ENCODE results near the gene SYCP2.

The SYCP2 gene

DNA sequence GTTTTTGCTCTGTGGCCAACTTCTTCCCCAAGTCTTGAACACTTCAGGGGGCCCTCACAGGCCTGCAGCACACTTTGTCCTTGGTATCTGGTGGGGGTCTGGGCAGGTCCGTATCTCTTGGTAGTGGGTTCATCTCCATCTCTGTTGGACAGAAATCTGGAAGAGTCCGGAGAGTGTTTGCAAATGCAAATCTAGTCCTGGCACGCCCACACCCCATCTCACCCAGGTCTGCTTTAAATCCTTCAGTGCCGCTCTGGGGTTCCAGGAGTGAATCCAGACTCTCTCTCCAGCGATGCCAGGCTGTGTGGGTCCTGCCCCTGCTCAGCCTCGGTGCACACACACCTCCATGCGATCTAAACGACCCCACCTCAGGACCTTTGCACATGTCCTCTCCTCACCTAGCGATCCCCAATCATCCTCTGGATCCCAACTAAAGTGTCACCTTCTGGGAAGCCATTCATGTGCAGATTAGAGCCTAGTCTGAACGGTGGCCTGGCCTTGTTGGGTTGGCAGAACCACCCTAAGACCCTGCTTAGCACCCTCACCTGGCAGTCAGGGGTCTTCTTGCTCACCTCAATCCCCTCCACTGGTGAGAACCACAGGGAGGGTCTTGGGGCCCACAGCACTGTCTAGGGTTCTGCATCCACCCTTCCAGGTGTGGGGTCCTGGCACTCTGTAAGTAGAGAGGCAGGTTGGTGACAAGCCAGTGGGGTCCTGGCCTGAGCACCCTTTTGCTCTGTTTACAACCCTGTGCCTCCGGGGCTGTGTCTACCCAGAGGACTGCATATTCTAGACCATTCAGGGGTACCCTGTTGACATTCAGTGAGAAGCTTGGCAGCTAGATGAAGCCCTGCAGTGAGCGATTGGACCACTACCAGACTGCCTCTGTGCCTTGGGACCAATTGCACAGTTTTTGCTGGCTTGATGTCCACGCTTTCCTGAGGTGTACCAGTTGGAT, 100.8 kb downstream of the SYCP2 start:
- no peak for DNase-seq

DNA sequence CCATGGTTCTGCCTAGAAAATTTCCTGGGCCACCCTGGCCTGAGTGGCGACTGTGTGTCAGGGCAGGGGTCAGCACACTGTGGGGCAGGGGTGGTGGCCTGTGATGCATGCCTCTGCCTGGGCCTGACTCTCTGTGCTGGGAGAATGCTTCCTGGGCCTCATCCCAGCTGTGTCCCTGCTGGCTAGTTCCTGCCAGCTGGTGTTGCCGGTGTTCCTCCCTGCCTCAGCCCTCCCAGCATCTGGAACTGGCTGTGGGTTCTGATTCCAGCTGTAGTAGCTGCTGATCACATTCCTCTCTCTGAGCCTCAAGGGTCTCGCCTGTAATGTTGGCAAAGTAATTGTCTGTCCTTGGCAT, 101.5 kb downstream of the SYCP2 start:
- no peak for DNase-seq

DNA sequence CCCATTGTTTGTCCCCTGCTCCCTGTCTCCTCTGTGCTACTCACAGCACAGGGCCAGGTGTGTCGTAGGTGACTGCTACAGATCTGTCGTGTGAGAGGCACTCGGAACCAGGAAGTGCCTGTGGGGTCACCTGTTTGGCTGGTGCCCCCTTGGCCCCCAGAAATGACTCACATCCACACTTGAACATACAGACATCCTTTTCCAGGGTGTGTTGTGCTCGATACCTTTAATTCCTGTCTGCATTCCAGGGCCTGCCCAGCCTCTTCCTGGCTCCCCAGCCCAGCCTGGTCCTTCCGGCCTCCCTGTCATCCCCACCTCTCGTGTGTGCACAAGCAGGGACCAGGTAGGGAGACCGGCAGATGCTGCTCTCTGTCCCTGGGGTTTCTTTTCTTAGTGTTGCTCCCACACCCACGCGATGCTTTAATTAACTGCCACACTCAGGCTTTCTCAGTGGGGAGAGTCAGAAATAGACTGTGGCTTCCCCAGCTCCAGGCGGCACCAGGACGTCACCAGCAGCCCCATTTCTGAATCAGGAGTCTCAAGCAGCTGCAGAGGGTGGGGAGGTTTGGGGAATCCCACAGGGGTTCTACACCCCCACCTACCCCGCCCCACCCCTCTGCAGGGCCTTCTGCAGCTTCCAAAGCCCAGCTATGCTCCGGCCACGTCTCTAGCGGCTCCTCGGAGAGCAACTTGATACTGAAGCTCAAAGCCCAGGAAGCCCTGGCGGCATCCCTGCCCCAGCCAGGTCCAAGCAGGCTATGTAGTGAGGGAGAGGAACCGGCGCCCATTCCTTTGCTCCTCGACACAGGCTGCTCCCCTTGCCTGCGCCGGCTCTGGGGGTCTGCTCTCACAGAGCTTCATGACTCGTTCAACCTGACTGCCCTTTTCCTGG, 102.2 kb downstream of the SYCP2 start:
- no peak for DNase-seq

DNA sequence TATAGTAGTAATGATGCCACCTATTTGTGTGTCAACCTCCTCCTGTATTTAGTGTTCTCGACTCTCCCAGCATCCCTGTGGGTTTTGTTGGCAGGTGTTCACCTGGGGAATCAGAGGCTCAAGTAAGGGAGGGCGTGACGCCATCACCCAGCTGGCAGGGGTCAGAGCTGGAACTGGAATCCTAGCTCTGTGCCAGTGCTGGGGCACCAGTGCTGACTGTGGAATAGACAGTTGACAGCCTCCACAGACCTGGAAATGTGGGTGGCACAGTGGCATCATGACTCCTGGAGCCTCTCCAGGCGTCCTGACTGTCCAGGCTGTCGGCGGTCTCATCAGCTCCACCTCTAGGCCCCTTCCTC, 102.8 kb downstream of the SYCP2 start:
- DNase-seq: no peak

DNA sequence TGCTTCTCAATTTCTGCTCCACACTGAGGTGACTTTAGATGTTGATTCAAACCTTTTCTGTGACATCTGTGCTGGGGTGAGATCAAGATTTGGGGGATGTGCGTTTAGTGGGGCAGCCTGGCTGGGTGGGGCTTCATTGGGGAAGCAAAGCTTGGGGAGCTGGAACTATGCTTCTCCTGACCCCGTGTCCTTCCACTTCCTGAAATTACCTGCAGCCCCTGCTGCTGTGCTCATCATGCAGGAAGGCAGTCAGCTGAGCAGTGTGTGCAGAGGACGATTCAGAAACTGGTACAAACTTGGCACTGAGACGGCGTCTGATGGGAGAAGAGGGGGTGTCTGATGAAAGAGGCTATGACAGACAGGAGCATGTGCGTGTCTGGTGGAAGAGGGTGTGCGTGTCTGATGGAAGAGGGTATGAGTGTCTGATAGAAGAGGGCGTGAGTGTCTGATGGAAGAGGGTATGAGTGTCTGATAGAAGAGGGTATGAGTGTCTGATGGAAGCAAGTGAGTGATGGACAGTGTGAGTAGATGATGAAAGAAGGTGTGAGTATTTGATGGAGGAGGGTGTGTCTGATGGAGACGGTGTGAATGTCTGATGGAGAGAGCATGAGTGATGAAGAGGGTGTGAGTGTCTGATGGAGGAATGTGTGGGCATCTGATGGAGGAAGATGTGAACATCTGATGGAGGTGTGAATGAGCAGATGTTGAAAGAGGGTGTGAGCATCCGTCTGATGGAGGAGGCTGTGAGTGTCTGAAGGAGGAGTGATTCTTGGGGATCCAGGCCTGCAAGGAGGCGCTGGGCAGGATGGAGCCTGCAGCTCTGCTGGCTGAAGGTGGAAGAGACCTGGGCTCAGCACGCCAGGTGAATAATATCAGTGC, 103.4 kb downstream of the SYCP2 start:
- DNase-seq: no peak

DNA sequence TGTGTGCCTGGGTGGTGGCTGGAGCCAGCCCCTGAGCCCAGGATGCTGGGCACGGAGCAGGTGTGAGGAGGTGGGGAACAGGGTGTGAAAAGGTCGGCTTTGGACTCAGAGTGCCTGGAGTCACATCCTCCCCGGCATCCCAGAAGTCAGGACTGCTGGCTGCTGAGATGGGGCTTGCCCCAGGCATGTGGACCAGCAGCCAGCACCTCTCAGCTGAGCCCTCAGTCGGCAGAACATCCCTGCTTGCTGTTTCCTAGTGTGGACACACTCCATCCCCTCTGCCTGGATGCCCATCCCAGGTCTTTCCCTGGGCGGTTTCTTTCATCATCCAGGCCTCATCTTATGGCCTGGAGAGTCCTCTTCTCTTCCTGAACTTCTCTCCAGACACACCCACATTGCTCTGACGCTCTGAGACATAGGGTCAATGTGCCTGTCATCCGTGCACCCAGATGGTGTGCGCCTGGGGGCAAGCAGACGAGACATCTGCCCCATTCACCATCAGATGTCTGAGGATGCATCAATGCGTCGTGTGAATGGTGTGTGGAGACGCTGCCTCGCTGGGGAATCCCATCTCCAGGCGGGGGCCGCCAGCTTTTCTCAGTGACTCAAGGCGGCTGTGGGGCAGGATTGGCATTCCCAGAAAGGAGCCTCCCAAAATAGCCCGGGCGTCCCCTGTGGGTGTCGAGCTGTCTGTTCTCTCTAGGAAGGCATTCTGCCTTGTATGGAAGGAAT, 104.2 kb downstream of the SYCP2 start:
- no peak for DNase-seq

DNA sequence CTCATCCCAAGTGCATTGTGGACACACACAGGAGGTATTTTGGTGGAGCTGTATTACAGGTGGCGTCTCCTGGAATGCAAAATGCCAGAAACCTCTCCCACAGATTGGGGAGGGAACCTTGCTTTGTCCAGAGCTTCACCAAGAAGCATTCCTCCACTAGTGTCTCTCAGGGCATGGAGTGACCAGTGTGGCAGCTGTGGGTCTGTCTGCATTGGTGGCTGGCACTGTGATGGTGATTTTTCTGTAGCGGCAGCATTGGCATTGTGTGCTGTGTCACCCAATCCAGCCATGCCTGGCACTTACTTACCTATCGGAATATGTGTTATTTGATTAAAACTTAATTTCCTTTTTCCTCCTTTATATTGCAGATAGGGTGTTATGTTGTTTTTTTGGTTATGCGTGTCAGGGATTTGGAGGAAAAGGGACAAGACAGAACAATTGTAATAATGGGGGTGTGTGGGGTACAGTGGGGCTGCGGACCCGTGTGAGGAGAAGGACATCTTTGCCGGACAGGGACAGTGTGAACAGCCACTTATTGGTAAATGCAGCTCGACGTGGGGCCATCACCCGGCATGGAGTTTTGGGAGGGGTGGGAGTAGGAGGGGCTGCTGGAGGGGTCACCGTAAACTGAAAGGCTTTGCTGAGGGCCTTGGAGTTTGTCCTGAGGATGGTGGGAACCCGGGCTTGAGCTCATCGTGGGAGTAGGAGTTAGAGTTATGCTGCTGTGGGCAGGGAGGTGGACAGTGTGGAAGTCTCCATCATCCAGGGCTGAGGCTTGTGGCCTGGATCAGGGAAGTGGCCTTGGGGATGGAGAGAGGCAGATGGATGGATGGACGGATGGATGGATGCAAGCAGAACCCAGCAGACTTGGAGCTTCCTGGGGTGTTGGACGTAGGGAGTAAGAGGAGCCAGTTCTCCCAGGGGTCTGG, 105.0 kb downstream of the SYCP2 start:
- no peak for DNase-seq

DNA sequence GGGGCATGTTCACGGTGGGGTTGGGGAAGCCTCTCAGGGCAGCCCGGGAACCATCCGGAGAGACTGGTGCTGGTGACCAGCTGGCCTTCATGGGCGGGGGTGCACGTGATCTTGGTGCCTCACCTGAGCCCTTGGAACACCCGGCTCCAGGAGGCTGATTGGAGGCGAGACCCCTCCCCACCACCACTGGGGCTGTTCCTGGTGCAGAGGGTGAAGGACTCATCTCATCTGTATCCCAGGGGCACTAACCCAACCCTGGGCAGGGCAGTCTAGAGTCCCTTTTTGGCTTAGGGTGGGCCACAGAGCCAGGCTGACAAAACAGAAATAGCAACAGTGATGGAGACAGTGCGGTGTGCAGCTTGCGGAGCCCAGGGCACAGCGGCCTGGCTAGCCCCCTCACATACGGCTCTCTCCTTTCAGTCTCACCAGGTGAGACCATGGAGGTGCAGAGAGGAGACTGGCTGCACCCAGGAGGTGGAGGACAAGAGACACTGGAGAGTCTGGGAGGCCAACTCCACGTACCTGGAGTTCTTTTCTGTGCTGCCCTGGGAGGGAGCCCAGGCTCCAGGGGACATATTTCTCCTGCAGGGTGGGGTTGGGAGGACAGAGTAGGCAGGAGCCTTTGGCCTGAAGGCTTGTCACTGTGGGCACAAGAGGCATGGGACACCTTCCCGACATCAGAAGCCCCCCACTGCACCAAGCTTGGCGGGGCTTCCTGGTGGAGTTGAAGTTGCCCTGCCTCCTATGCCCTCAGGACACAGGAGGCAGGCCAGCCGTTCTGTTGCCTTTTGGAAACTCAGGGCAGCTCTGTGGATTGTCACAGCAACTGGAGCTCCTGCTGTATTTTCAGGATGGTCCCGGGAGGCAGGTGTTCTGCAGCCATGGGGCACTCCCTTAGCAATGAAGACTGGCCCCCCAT, 106.0 kb downstream of the SYCP2 start:
- DNase-seq: no peak

DNA sequence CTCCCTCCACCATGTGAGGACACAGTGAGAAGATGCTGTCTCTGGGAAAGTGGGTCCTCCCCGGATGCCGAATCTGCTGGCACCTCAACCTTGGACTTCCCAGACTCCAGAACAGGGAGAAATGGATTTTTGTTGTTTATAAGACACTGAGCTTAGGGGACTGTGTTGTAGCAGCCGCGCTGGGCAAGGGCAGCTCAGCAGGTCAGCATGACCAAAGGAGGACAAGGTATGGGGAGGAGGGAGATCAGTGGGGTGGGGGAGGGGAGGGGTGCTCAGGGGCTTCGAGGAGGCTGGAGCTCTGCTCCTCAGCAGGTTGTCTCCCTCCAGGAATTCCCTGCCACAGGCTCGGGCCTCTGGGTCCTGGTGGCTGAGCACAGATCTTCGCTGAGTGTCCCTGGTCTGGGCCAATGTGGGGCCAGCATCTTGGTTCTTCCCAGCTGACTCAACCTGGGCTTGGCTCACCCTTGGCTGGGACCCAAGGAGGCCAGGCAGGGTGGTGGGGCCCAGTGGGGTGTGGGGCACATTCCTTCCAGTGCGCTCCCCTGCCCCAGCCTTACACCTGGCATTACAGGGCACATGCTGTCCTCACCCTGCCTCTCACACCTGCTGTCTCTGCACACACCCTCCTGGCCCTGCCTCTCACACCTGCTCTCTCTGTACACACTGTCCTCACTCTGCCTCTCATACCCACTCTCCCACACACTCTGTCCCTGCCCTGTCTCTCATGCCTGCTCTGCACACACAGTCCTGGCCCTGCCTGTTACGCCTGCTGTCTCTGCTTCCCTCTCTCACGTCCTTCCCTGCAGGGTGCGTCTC, 107.3 kb downstream of the SYCP2 start:
- DNase-seq: no peak

DNA sequence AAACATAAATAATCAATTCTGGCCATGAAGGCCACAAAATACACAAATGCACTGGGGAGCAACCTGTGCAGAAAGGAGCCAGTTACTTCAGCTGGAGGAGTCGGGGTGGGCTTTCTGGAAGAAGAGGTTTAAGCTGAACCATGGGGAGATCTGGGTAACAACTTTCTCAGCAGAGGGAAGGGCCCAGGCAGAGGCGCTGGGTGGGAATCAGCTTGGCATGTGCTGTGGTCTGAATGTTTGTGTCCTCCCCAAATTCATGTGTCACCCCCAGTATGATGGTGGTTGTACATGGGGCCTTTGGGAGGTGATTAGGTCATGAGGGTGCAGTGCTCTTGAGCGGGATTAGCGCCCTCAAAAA, 107.9 kb downstream of the SYCP2 start:
- DNase-seq: no peak

DNA sequence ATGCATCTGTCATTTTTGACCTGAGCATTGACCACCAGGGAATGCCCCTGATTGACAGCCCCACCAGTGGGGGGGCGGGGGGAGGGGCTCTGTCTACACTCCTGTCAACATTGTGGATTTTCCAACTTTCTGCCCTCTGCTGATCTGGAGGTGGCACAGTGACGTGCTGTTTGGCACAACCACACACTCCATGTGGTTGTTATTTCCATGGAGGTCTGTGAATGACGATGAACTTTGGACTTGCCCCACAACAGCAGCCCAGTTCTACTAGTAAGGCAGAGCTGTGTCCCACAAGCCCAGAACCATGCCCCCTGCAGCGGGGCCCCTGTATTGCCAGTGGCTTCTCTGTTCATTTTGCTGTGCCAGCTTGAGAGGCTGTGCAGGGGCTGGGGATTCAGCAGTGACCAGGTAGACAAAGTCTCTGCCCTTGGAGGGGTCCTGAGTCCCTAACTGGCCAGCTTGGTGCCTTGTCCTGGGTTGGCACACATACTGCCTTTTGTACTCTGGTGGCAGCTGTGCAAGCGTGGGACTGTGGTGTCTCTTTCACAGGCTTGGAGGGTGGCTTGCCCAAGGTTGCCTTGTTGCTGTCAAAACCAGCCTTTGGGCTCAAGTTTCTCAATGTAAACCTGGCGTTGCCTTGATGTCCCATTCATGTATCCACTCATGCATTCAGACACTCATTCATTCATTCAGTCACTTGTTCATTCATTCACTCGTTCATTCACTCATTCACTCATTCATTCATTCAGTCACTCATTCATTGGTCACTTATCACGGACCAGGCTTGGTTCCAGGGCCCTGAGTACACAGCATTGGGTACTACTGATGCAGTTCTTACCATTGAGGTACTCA, 108.5 kb downstream of the SYCP2 start:
- no peak for DNase-seq

DNA sequence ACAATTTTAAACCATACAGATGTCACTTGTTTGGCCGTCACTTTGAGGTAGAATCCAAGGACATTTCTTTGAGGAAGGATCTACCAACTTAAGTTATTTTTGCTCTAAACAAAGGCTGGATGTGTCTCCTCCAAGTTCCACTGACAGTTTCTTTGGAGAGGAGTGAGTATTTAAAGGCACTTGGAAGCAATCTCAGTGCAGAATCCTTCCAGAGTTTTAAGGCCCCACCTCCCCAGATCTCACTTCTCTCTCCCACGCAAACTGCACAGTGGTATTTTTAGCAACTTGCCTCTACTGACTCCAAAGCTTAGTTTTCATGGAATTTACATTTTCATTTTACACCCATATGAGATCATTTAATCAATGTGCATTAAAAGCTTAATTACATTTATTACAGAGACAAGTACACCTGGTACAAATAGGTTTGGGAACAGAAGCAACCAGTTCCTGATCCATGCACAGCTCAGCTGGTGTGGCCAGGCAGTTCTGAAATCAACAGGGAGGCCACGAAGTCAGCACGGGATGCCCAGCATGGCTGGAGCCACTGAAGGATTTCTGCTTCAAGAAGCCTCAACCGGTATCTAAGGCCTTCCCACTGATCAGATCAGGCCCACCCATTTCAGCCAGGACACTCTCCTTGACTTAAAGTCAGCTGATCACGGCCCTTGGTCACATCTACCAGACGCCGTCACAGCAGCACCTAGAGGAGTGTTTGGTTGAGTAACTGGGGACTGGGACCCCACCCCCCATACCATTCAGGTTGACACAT, 109.8 kb downstream of the SYCP2 start:
- DNase-seq: no peak

DNA sequence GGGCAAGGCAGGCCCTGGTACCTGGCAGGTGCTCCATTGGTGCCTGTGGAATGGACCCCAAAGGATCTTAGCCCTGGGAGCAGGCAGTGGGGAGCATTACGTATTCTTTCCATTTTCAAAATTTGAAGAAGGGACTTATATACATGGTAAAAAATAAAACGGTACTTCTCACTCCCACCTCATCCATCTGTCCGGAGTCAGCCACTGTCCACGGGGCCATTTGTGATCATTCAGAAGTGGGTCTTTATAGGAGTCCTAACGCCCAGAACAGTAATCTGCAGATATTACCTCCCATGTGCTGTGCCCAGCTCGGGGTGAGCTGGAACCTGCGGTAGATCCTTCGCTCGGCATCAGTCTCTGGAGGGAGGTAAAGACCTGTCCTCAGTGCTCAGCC, 110.4 kb downstream of the SYCP2 start:
- no peak for DNase-seq

DNA sequence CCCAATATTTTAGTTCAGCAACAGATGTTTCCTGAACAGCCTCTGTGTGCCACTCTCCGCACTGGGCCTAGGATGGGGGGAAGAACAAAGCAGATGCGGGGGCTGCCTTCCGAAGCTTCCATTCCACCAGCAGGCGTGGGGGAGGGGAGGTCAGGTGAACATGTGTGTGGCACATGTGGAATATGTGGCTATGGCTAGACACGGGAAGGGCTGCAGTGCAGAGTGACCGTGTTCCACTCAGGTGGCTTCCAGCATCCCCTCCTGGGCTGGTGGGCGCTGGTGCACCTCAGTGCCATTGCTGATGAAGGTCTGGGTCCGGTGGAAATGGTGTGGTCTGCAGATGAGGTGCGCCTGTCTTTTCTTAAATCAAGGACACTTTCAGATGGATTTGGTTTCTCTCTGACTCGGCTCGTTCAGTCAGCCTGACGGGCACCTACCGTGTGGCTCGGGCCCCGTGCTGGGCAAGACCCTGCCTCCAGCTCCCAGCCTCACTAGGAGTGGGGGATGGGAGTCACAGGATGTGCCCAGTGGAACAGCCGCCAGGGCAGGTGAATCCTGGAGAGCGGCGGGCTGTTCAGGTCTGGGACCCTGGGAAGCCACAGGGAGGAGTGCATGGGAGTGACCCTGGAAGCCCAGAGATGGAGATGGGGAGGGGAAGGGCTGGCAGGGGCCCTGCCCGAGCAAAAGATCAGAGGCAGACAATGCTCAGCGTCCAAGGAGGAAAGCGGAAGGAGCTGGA, 111.0 kb downstream of the SYCP2 start:
- no peak for DNase-seq

DNA sequence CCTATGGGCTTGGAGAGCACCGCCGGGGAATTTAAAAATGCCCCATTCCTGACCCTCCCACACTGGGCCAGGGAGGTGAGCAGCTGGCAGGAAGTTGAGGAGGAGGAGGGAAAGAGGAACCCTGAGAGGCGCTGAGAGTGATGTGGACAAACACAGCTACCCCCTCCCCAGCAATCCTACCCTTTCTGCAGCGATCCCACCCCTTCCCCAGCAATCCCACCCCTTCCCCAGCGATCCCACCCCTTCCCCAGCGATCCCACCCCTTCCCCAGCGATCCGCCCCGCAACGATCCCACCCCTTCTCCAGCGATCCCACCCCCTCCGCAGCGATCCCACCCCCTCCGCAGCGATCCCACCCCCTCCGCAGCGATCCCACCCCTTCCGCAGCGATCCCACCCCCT, 111.6 kb downstream of the SYCP2 start:
- DNase-seq: no peak

DNA sequence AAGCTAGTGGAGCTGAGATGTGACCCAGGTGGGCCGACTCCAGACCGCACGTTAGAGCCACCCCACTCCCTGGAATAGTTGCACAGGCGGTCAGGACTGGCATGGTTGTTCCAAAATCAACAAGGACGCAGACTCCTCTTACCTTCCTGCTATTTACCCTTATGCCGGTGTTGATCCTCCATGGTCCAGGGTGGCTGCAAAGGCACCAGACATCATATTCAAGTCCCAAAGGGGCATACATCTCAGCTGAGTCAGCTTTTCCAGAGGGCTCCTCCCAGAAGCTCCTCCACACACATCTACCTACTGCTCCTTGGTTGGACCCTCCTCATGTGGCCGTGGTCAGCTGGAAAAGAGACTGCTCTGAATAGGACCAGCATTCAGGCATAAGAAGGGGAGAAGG, 112.2 kb downstream of the SYCP2 start:
- DNase-seq: no peak
